Loucy (cell line): Measurements from ENCODE around the gene SLCO2B1.

Source experiments
- EZH2phosphoT487 ChIP-seq: fragments of 200-600 bp; IDR thresholded peaks from 2 replicates; pipeline ENCODE4 v1.6.1; 2018; ENCODE audit warnings: antibody characterized with exemption, mild to moderate bottlenecking, moderate library complexity, borderline replicate concordance
- TF ChIP-seq, protein P1 (sequence below): fragments of 200-600 bp; sonication (generic); conservative IDR thresholded peaks from 2 replicates; pipeline ENCODE4 v1.5.1; 2014; ENCODE audit warnings: mild to moderate bottlenecking, antibody characterized with exemption, low read length

DNA sequence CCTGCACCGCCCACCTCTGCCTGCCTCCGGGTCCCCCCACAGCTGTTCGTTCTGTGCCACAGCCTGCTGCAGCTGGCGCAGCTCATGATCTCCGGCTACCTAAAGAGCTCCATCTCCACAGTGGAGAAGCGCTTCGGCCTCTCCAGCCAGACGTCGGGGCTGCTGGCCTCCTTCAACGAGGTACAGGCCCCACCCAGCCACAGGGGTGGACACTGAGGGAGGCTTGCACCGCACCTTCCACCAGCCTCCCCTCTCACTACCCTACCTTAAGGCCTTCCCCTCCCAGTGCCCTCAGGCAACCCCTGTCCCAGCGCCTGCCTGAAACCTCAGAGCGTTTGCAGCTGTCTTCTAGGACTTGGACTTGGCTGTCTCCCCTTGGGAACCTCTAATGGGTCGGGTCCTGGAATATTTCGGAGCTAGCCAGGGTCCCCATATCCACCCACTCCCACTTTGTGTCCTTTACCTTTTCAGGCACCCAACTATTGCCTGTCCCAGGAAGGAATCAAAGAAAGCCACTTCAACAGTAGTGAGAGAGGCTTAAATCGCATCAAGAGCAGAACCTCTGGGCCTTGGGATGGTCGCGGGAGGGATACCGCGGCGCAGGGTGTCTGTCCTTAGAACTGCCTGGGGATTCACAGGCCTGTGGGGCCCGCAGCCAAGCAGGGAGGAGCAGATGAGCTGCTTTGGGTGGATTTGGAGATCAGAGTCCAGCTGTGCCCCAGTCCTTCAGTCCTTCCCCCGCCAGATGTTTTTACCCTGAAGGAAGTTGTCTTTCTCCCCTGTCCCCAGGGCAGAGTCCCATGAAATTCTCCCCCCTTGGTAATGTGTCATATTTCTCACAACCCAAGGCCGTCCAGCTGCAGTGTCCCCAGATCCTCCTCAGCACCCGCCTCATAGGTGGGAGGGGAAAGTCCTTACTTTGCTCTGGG lies 13.3 kb downstream of the SLCO2B1 start:
- TF ChIP-seq, protein P1, sequence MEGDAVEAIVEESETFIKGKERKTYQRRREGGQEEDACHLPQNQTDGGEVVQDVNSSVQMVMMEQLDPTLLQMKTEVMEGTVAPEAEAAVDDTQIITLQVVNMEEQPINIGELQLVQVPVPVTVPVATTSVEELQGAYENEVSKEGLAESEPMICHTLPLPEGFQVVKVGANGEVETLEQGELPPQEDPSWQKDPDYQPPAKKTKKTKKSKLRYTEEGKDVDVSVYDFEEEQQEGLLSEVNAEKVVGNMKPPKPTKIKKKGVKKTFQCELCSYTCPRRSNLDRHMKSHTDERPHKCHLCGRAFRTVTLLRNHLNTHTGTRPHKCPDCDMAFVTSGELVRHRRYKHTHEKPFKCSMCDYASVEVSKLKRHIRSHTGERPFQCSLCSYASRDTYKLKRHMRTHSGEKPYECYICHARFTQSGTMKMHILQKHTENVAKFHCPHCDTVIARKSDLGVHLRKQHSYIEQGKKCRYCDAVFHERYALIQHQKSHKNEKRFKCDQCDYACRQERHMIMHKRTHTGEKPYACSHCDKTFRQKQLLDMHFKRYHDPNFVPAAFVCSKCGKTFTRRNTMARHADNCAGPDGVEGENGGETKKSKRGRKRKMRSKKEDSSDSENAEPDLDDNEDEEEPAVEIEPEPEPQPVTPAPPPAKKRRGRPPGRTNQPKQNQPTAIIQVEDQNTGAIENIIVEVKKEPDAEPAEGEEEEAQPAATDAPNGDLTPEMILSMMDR = no peak
- TF ChIP-seq EZH2phosphoT487 = no peak
